ENCODE measurements around the gene ZRANB2.

ZRANB2 gene

GRCh38 chr1:71071720-71072119 lies 9.1 kb downstream of the ZRANB2 start:
- no peak for DNase-seq (ENCODE audit: low read depth in 2 of 2, low spot score in 1 of 2)

DNA sequence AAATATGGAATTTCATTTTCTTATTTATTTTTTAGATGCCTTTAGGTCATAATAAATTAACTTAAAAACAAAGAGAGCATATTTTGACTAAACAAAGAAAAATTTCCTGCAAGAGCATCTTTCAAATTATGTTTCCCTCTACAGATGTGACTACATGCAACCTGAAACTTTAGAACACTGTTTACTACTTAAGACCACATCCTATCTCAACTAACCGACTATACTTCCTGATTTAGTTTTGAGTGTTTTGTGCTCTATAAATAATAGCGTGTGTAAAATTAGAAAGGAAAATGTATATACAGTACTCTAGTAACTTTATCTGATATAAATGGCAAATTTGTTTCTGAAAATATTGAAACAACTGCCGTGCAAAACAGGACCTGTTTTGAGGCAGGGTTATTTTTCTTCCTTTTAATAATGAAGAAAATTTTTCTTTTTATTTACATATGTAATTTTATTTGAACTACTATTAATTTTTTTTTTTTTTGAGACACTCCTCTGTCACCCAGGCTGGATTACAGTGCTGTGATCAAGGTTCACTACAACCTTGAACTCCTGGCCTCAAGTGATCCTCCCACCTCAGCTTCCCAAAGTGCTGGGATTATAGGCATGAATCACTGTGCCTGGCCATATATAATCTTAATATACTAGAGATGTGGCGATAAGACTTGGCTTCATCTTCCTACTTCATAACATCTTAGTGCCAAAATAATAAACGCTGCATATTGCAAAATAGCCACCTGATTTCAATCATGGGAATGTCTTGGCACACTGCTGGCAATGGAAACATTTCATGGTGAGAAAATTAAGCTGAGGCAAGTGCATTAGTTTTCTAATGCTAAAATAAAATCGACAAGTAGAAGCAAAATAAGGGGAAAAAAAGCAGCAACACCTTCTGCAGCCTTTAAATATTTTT lies 12.3 kb downstream of the ZRANB2 start:
- no peak for DNase-seq (ENCODE audit: low read depth in 2 of 2, low spot score in 1 of 2)

DNA sequence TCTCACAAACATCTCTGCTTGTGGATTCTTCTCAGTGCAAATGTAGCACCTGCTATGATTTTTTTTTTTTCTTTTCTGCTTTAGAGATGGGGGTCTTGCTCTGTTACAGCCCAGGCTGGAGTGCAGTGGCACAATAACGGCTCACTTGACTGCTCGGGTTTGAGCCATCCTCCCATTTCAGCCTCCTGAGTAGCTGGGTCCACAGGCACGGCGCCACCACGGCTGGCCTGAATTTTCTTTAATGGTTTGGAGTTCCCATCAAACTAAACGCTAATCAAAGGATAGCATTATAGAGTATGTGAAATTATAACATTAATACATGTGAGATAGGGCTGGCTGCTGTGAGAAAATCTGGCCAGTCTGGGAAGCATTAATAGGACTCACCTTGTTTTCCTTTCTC lies 26.0 kb downstream of the ZRANB2 start:
- no peak for DNase-seq (ENCODE audit: low read depth in 2 of 2, low spot score in 1 of 2)

GRCh38 chr1:71054281-71054731 lies 26.5 kb downstream of the ZRANB2 start:
- DNase-seq (ENCODE audit: low read depth in 2 of 2, low spot score in 1 of 2) = no peak

DNA sequence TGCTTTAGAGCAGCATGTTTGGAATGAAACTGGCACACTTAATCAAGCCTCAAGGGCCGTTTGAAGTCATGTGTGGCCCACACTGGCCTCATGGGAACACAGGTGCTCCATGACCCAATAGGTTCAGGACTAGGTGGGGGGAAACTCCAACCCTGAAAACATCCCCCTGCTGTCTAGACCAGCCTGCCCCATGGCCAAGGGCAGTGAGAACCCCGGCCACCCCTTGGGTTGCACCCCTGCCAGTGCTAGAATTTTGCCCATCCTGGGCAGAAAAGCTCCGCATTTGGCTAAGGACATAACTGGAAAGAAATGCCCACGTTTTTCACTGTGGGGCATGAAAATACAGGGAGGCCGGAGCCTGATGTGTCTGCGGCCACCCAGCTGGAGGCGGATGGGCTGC lies 27.1 kb downstream of the ZRANB2 start:
- DNase-seq (ENCODE audit: low read depth in 2 of 2, low spot score in 1 of 2) = no peak

- no peak for DNase-seq (ENCODE audit: low read depth in 2 of 2, low spot score in 1 of 2)
Measured at GRCh38 chr1:71053146-71053545, 27.7 kb downstream of the ZRANB2 start.

DNA sequence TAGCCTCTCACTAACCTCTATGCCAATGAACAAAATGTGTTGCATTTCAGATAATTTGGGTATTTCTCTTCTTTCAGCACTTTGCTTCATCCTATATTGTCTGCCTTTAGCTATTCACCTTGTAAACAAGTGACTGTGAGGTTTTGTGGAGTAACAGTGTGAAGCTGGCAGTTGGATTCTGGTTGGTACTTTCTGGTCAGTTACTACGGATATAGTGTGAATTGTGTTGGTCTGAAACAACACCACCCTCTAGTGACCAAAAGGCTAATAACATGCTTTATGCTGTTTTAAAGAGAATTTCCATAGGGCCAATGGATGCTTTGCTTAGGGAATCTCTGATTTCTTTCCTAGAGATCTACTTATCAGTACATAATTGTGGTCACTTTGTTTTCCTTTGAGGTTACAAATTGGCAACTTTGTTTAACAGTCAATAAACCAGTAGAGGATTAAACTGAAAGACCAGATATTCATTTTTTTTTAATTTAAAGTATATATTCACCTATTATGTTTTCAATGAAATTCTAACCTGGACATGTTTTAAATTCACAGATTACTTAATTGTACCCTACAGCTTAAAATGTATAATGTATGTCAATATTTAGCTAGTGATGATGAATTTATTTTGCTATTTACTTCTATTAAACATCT lies 30.8 kb downstream of the ZRANB2 start:
- DNase-seq (ENCODE audit: low read depth in 2 of 2, low spot score in 1 of 2) = no peak

- peak; percentile 16 to 28 for DNase-seq (ENCODE audit: low read depth in 2 of 2, low spot score in 1 of 2)
Measured at GRCh38 chr1:71047635-71048607, 32.9 kb downstream of the ZRANB2 start, which contains the start of gene PTGER3. TSS of gene PTGER3 (minus strand) at chr1:71047816. CDS start at chr1:71047577, 239 bp downstream.

DNA sequence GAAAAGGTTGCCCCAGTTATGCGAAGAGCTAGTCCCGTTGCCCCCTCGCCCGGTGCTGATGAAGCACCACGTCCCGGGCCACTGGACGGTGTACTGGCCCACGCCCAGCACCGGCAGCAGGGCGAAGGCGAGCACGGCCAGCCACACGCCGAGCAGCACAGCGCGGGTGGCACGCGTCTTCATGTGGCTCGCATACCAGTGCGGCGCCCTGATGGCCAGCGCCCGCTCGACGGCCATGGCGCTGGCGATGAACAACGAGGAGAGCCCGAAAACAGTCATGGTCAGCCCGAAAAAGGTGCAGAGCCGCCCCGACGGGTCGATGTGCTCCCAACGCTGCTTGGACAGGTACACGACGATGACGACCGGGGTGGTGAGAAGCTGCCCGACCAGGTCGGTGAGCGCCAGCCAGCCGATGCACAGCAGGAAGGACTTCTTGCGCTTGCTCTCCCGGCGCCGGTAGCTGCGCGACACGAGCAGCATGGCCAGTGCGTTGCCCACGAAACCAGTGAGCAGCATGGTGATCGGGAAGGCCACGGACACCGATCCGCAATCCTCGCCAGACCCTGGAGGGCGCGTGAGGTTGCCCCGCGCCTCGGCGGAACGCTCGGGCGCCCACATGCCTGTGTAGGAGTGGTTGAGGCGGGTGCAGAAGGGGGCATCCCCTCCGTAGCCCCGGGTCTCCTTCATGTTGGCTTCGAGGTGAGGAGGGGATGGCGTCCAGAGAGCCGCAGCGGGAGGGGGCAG lies 33.8 kb downstream of the ZRANB2 start:
- DNase-seq (ENCODE audit: low read depth in 2 of 2, low spot score in 1 of 2) = no peak

DNA sequence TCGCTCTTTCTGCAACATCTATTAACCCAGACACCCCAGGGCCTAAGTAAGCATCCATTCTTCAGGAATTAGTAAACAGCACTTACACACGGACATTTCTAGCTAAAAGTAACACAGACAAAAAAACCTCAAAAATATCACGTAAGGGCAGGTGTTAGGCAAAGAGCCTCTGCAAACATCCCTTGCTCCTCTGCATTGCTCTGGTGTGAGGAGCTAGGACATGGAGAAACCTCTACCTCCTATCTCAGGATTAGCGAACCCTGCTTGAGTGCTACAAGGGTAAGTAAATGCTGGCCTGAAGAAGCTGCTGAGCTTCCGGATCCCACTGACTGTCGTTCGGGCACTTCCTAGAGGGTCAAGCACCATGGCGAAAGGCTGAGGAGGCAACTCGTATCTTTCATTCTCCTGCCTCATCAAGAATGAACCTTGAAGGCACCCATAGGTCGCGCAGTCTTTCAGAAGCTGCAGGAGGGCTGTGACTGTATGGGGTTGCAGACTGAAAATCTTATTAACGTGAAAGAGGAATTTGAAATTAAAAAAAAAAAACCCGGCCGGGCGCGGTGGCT lies 35.3 kb downstream of the ZRANB2 start:
- DNase-seq (ENCODE audit: low read depth in 2 of 2, low spot score in 1 of 2) = no peak

DNA sequence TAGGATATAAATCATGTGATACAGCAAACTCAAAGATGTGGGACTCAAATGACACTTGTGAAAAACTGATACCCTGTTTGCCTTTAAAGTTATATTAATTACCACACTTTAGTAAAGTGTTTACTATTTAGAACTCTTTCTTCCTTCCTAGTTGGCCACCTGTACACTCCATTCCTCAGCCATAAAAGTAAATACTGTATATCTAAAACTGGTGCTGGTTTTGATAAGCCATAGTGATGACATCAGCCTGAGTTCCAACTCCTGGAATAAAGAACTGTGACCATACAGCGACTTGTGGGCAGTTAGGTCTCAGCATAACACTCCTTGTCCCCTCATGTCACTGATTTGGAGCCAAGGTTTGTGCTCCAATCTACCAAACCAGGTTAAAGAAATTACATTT lies 36.0 kb downstream of the ZRANB2 start:
- no peak for DNase-seq (ENCODE audit: low read depth in 2 of 2, low spot score in 1 of 2)

DNA sequence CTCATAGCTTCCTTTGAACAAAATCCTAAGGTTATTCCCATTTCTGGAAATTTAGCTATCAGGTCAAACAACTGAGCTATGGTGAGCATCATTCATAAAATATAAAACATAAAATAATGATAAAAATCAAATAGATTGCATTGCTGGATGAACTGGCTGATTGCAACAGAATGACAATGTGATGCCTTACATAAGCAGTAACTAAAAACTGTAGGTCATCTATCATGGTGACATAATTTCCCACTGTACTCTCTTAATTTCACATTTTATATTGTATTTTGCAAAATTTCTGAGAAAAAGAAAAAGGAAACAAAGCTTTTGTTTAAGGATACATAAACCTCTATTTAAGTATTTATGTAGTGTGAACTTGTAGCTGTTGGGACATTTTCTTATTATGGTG lies 37.8 kb downstream of the ZRANB2 start:
- DNase-seq (ENCODE audit: low read depth in 2 of 2, low spot score in 1 of 2) = no peak

DNA sequence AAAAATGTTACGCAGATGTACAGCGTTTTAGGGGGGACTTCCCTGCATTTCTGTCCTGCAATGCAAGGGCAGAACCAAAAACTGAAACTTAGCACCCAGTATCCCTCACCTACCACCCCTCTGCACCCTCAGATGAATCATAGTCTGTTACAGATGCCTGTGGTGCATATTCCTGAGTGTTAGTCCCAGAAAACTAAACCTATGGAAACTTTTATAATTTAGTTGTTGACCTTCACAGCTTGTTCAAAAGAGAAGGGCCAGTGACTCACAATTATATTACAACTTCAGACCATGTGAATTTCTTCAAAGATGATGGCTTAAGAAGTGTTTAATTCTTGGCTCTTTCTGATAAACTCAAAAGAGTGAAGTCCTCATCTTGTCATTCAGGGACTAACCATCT lies 39.0 kb downstream of the ZRANB2 start:
- DNase-seq (ENCODE audit: low read depth in 2 of 2, low spot score in 1 of 2) = no peak

DNA sequence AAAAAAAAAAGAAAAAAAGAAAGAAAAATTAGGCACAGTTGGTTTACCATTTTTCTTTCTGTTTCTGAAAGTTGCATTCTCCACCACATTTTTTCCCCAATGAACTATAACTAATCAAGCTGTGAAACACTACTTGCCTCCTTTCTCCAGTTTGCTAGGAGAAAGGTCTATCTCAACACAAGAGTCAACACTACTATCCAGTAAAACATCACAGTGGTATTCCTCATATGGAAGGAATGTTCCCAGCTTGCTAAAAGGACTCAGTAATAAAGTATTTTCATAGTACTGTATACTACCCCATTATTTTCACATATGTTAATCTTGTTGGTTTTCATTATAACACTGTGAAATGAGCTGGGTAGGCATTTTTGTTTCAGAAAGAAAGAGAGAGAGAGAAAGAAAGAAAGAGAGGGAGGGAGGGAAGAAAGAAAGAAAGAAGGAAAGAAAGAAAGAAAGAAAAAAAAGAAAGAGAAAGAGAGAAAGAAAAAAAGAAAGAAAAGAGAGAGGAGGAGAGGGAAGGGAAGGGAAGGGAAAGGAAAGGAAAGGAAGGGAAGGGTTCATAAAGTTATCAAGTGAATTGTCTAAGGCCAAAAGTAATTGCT lies 41.1 kb downstream of the ZRANB2 start:
- no peak for DNase-seq (ENCODE audit: low read depth in 2 of 2, low spot score in 1 of 2)

GRCh38 chr1:71038942-71039341 lies 41.9 kb downstream of the ZRANB2 start:
- DNase-seq (ENCODE audit: low read depth in 2 of 2, low spot score in 1 of 2) = no peak

DNA sequence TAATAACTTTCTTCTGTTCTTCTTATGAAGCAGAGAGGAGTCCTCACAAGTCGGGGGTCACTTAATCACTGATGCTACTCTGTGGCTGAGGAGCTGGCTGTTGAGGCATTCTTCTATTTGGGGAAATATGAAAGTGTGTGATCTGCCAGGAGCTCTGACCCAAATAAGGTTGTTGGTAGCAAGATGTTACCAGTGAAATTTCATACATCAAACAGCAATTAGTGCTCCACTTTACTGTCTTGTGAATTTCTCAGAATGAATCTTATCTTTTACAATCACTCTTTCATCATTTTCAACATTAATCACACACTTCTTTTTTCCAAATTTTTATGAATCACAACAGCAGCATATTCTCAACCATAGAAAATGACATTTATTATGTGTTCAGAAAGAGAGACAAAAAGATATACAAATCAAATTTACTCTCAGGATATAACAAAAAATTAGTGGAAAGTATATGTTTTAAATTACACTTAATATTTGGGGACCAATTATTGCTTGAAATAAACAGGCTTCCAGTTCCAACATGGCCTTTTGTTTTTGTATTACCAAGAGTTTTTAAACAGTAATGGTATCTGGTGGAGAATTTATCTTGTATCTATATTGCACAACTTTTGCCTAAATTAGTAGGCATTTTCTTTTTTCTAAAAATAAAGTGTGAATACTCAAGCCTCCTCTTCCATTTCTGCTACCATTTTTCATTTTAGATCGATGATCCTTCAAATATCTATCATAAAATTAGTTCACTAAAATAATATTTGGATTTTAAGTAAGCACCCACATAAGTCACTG lies 42.8 kb downstream of the ZRANB2 start:
- DNase-seq (ENCODE audit: low read depth in 2 of 2, low spot score in 1 of 2) = no peak

GRCh38 chr1:71037066-71037465 lies 43.8 kb downstream of the ZRANB2 start:
- DNase-seq (ENCODE audit: low read depth in 2 of 2, low spot score in 1 of 2) = no peak

GRCh38 chr1:71033136-71033535 lies 47.7 kb downstream of the ZRANB2 start:
- no peak for DNase-seq (ENCODE audit: low read depth in 2 of 2, low spot score in 1 of 2)

- DNase-seq (ENCODE audit: low read depth in 2 of 2, low spot score in 1 of 2) = no peak
Measured at GRCh38 chr1:71031426-71031825, 49.4 kb downstream of the ZRANB2 start.
